Measurements from ENCODE around the gene AGMO. TPM values are rescaled to one million over a fixed set of nuclear protein-coding genes. Genes with fewer than 3 reads are reported as not detected.

The AGMO gene
- total RNA-seq, 1 experiment from 2014 or later: not detected

DNA sequence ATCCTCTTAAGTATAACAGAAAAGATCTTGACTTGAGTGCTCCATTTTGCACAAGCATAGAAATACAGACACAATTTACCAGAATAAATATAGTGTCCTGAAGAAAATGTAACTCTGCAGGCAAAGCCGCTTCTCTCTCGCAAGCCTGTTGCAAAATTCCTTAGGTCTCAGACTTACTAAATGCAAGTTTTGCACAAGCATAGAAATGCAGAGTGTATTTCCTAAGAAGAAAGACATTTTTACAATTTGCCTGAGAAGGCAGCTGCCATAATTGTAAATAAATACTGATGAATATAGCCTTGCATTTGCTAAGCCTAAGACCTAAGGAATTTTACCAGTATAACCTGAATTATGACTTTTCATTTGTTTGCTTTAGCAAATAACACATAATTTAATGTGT is 67.1 kb downstream of the AGMO start:
- BruUV-seq (replicated peaks): no TSS peak
- Histone ChIP-seq H3K27me3 (ENCODE audit: insufficient read depth, low read length) (no peaks in the 10 kb centered on the region), H3K79me2 (ENCODE audit: insufficient read depth, low read length) (no peaks in the 10 kb centered on the region), H3K9me3 (ENCODE audit: control insufficient read depth in 1 of 2, insufficient read depth in 1 of 2, low read depth in 1 of 2, low read length in 2 of 2) (no peaks in the 10 kb centered on the region), H3K36me3 (ENCODE audit: control insufficient read depth in 1 of 2, insufficient read depth in 2 of 2, low read length in 2 of 2) (no peaks in the 10 kb centered on the region), H2AFZ (ENCODE audit: low read depth, low read length, poor library complexity, severe bottlenecking) (no peak overlapping the region), H3K9ac (ENCODE audit: low read length) (no peak overlapping the region), H3K4me3 (replicated peaks in 1 of 2; ENCODE audit: low read depth in 1 of 2, low read length in 2 of 2) (no peak overlapping the region), H3K4me2 (ENCODE audit: low read length) (no peak overlapping the region), H3K9me2 (ENCODE audit: insufficient read depth) (no peaks in the 10 kb centered on the region), H4K20me1 (ENCODE audit: insufficient read depth) (no peaks in the 10 kb centered on the region), H3K27ac (ENCODE audit: low read depth, low read length) (no peak overlapping the region), H3K4me1 (ENCODE audit: control insufficient read depth in 1 of 2, insufficient read depth in 2 of 2, low read length in 2 of 2) (no peaks in the 10 kb centered on the region)
- DNase-seq (ENCODE audit: low read depth, low spot score): no peak
- intact Hi-C loops (cut with micrococcal nuclease): no loop called here
- RAD21 ChIA-PET (ENCODE audit: low non-redundant PET in 1 of 2, low total read pairs in 2 of 2, uncharacterized antibody in 2 of 2, unreplicated experiment in 2 of 2): no interaction called here
- TF ChIP-seq FOSL1 (IDR thresholded peaks at IDR 0.05; ENCODE audit: low read depth) (no peak), ZNF274 (IDR thresholded peaks at IDR 0.05; ENCODE audit: low read depth, low read length) (no peak), POLR2A (IDR thresholded peaks at IDR 0.05; ENCODE audit: borderline replicate concordance, extremely low read depth, insufficient read depth, insufficient read length) (no peak)
- TF ChIP-seq, protein P1, sequence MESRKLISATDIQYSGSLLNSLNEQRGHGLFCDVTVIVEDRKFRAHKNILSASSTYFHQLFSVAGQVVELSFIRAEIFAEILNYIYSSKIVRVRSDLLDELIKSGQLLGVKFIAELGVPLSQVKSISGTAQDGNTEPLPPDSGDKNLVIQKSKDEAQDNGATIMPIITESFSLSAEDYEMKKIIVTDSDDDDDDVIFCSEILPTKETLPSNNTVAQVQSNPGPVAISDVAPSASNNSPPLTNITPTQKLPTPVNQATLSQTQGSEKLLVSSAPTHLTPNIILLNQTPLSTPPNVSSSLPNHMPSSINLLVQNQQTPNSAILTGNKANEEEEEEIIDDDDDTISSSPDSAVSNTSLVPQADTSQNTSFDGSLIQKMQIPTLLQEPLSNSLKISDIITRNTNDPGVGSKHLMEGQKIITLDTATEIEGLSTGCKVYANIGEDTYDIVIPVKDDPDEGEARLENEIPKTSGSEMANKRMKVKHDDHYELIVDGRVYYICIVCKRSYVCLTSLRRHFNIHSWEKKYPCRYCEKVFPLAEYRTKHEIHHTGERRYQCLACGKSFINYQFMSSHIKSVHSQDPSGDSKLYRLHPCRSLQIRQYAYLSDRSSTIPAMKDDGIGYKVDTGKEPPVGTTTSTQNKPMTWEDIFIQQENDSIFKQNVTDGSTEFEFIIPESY (IDR thresholded peaks at IDR 0.05; ENCODE audit: extremely low read depth, insufficient replicate concordance, low read length): no peak
- TF ChIP-seq, protein P2, sequence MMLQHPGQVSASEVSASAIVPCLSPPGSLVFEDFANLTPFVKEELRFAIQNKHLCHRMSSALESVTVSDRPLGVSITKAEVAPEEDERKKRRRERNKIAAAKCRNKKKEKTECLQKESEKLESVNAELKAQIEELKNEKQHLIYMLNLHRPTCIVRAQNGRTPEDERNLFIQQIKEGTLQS (IDR thresholded peaks at IDR 0.05): no peak
- TF ChIP-seq, protein P3, sequence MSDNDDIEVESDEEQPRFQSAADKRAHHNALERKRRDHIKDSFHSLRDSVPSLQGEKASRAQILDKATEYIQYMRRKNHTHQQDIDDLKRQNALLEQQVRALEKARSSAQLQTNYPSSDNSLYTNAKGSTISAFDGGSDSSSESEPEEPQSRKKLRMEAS (IDR thresholded peaks at IDR 0.05): no peak
- no peak for ATAC-seq
- CTCF ChIA-PET: no interaction called here
- POLR2A ChIA-PET: no interaction called here

DNA sequence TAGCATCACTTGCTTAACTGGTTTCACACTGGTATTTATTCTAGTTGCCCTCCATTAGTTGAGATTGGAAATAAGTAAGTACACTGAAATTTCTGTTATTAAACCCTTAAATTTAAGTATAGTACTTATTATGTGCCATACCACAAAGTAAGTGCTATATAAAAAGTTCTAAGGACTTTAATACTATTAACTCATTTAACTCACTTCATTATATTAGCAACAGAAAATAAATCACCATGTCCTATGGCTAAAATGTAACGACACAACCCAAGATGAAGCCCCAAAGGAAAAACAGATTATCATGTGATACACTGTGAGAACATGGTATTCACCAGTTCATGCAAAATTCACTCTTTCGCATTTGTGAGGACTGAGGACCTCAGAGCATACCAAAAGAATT is 70.5 kb downstream of the AGMO start:
- Histone ChIP-seq H4K20me1 (ENCODE audit: insufficient read depth) (no peaks in the 10 kb centered on the region), H3K9ac (ENCODE audit: low read length) (no peak overlapping the region), H3K36me3 (ENCODE audit: control insufficient read depth in 1 of 2, insufficient read depth in 2 of 2, low read length in 2 of 2) (no peaks in the 10 kb centered on the region), H3K79me2 (ENCODE audit: insufficient read depth, low read length) (no peaks in the 10 kb centered on the region), H3K4me3 (replicated peaks in 1 of 2; ENCODE audit: low read depth in 1 of 2, low read length in 2 of 2) (no peak overlapping the region), H3K4me2 (ENCODE audit: low read length) (no peak overlapping the region), H3K4me1 (ENCODE audit: control insufficient read depth in 1 of 2, insufficient read depth in 2 of 2, low read length in 2 of 2) (no peaks in the 10 kb centered on the region), H3K27me3 (ENCODE audit: insufficient read depth, low read length) (no peaks in the 10 kb centered on the region), H2AFZ (ENCODE audit: low read depth, low read length, poor library complexity, severe bottlenecking) (no peak overlapping the region), H3K9me2 (ENCODE audit: insufficient read depth) (no peaks in the 10 kb centered on the region), H3K27ac (ENCODE audit: low read depth, low read length) (no peak overlapping the region), H3K9me3 (ENCODE audit: control insufficient read depth in 1 of 2, insufficient read depth in 1 of 2, low read depth in 1 of 2, low read length in 2 of 2) (no peaks in the 10 kb centered on the region)
- no TSS peak for BruUV-seq (replicated peaks)
- ATAC-seq (no peak), DNase-seq (ENCODE audit: low read depth, low spot score) (no peak)
- intact Hi-C loops (cut with micrococcal nuclease): loop anchor here (2.0 kb wide), 1 partner anchor 61 kb away; no protein-coding TSS in a partner anchor
- CTCF ChIA-PET: no interaction called here
- POLR2A ChIA-PET: no interaction called here
- RAD21 ChIA-PET (ENCODE audit: low non-redundant PET in 1 of 2, low total read pairs in 2 of 2, uncharacterized antibody in 2 of 2, unreplicated experiment in 2 of 2): no interaction called here
- TF ChIP-seq SP1 (IDR thresholded peaks at IDR 0.05; ENCODE audit: low read depth) (no peak), CEBPB (IDR thresholded peaks at IDR 0.05; ENCODE audit: low read depth) (no peak), RAD21 (IDR thresholded peaks at IDR 0.05; ENCODE audit: low read depth) (no peak), ZFX (IDR thresholded peaks at IDR 0.05) (no peak), YY1 (IDR thresholded peaks at IDR 0.05; ENCODE audit: extremely low read depth, insufficient replicate concordance, low read depth, low read length) (no peak), TCF7L2 (IDR thresholded peaks at IDR 0.05; ENCODE audit: borderline replicate concordance, extremely low read depth, insufficient read depth, insufficient read length) (no peak), JUND (IDR thresholded peaks at IDR 0.05) (no peak), ZNF274 (IDR thresholded peaks at IDR 0.05; ENCODE audit: low read depth, low read length) (no peak), POLR2A (IDR thresholded peaks at IDR 0.05; ENCODE audit: borderline replicate concordance, extremely low read depth, insufficient read depth, insufficient read length) (no peak), FOSL1 (IDR thresholded peaks at IDR 0.05; ENCODE audit: low read depth) (no peak), ELF1 (IDR thresholded peaks at IDR 0.05; ENCODE audit: borderline replicate concordance, low read depth) (no peak), EZH2phosphoT487 (IDR thresholded peaks at IDR 0.05; ENCODE audit: borderline replicate concordance) (no peak)
- TF ChIP-seq, protein P4, sequence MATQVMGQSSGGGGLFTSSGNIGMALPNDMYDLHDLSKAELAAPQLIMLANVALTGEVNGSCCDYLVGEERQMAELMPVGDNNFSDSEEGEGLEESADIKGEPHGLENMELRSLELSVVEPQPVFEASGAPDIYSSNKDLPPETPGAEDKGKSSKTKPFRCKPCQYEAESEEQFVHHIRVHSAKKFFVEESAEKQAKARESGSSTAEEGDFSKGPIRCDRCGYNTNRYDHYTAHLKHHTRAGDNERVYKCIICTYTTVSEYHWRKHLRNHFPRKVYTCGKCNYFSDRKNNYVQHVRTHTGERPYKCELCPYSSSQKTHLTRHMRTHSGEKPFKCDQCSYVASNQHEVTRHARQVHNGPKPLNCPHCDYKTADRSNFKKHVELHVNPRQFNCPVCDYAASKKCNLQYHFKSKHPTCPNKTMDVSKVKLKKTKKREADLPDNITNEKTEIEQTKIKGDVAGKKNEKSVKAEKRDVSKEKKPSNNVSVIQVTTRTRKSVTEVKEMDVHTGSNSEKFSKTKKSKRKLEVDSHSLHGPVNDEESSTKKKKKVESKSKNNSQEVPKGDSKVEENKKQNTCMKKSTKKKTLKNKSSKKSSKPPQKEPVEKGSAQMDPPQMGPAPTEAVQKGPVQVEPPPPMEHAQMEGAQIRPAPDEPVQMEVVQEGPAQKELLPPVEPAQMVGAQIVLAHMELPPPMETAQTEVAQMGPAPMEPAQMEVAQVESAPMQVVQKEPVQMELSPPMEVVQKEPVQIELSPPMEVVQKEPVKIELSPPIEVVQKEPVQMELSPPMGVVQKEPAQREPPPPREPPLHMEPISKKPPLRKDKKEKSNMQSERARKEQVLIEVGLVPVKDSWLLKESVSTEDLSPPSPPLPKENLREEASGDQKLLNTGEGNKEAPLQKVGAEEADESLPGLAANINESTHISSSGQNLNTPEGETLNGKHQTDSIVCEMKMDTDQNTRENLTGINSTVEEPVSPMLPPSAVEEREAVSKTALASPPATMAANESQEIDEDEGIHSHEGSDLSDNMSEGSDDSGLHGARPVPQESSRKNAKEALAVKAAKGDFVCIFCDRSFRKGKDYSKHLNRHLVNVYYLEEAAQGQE (IDR thresholded peaks at IDR 0.05; ENCODE audit: low read depth): no peak
